Embryonic facial prominence (tissue), 1 donor: Measurements from ENCODE around the gene NR2F6.
"Not testable (repeated sequence)": the region's sequence is repeated elsewhere in the genome, so short reads cannot be mapped to it uniquely, and the experiment has no call there.

Experiments used
- DNase-seq: peaks from one replicate; pipeline ENCODE4 v3.0.0-alpha.2; 2016; ENCODE audit errors: extremely low spot score

The NR2F6 gene

DNA sequence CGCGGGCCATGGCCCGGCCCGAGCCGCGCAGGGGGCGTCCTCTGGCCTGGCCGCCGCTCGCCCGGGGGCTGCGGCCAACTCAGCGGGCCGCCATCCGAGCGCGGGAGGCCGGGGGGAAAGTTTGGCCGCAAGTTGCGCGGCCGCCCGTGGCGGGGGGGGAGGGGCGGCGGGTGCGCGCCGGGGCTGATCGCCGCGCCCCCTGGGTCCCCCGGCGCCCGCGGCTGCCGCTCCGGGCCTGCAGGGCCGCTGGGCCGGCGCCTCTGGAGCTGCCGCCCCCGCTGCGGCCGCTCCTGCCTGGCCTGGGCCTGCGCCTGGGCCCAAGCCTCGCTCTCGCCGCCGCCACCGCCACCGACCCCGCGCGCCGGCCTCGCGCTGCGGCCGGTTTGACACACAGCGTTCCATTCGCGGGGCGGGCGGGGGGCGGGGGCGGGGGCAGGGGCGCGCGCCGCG, at the start of gene NR2F6:
Gene NR2F6 (minus strand): TSS at position 385 of the 450 bp plus-strand sequence. CDS start 699 bp downstream, outside the sequence.
- DNase-seq, result no peak

DNA sequence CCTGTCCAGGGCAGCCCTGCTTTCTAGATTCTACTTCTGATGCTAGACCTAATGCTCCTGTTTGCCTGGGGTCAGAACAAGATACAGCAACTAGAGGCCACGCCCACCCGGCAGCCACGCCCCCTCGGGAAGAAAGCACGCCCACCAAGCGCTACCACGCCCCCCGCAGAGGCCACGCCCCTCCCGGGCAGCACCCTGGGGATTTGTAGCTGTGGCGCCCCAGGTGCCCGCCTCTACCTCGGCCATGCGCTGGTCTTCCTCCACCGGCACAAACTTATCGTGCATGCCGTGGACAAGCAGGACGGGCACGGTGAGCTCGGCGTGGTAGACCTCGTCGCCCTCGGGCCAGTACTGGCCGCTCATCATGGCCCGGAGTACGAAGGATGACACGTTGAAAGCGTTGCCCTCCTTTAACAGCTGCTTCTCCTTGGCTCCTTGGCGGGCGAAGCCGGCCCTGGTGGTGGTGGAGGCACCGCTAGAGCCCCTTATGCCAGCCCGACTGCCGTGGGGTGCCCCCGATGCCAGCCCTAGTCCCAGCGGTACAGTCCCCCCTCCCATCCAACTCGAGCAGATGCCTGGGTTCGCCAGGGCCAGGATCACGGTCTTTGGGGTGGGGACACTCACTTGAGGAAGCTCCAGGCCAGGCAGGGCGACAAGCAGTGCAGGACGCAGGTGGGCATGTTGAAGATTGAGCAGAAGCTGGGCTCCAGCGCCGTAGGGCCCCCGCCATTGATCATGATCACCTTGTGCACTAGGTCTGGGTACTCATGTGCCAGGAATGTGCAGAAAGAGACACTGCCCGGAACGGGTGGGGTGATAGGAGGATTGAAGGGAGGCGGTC, 48.6 kb upstream of the NR2F6 start:
- DNase-seq, result no peak

DNA sequence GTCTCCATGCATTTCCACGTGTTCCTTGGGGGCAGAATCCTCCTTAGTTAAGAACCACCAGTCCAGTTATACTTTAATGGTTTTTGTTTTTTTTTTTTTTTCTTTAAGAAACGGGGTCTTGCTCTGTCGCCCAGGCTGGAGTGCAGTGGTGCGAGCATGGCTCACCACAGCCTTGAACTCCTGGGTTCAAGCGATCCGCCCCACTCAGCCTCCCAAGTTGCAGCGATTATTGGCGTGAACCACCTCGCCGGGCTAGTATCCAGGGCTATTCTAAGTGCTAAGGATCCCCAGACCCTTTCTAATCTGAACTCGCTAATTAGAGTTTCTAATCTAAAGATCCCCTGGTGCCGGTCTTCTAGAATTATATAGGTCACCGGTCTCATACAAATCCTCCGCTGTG, 47.9 kb upstream of the NR2F6 start:
- DNase-seq, result no peak

DNA sequence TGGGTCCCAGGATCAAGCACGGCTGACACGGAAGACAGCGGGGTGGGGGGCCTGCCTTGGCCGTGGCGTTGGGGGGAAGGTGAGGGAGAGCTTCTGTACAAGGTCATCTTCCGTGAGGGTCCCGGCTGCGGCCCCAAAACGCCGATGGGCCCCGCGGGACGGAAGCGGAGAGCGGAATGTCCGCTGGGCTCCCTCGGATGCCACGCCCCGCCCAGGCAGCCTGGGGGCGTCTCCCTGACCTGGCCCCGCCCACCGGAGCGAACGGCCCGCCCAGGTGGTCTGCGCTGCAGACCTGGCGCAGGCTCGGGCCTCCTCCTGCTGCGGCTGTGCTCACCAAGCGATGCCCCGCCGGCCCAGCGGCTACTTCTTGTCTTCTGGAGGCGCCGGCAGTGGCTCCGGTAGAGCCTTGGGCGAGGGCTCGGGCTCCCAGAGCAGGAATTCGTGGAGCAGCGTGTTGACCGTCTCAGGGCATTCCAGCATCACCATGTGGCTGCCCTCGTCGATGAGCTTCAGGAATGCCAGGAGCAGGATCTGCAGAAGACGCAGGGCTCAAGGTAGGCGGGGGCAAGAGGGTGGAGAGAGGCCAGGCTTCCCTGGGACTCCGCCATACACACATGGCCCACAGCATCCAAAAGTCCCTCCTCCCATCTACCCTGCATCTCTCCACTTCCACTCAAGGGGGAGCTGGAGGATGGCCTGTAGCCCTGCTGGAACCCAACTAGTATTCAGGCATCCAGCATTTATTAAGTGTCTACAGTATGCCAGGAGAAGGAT, 46.8 kb upstream of the NR2F6 start:
- DNase-seq, result no peak

DNA sequence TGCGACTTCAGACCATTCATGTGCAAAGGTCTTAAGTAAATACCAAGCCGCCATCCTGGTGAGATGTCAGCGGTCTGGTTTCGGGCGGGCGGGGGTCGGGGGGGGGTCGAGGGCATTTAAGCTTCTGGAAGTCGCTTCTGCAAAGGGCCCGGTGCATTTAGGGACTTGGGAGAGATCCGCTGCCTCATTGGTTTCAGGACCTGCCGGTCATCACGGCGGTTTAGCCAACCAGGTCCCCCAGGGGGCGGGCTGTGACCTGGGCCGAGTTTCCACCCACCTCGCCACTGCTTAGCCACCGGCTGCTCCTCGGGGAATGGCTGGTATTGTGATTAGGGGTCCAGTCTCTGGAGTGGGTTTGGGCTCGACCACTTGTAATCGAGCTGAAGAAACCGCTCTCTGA, 43.8 kb upstream of the NR2F6 start:
- DNase-seq, result no peak

DNA sequence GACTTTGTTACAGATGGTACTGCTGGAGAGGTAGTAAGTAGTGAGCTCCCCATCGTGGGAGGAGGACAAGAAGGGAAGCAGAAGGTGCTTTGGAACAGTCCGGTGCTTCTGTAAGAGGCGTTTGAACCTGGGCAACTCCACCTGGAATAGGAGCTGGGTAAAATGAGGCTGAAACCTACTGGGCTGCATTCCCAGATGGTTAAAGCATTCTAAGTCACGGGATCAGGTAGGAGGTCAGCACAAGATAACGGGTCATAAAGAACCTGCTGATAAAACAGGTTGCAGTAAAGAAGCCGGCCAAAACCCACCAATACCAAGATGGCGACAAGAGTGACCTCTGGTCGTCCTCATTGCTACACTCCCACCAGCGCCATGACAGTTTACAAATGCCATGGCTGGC, 41.0 kb upstream of the NR2F6 start:
- no peak for DNase-seq

DNA sequence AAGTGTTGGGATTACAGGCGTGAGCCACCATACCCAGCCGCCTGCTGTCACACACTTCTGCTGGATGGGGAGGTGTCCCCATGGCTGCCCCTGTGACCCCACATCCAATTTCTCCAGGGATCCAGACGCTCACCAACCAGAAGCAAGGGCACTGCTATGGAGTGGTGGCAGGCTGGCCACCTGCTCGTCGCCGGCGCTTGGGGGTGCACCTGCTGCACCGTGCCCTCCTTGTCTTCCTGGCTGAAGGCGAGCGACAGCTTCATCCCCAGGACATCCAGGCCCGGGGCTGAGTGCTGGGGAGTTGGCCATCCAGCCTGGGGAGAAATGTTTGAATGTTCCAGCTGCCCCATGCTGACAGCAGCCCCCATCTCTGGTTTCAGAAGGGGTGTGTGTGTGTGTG, 40.5 kb upstream of the NR2F6 start:
- DNase-seq, result no peak

DNA sequence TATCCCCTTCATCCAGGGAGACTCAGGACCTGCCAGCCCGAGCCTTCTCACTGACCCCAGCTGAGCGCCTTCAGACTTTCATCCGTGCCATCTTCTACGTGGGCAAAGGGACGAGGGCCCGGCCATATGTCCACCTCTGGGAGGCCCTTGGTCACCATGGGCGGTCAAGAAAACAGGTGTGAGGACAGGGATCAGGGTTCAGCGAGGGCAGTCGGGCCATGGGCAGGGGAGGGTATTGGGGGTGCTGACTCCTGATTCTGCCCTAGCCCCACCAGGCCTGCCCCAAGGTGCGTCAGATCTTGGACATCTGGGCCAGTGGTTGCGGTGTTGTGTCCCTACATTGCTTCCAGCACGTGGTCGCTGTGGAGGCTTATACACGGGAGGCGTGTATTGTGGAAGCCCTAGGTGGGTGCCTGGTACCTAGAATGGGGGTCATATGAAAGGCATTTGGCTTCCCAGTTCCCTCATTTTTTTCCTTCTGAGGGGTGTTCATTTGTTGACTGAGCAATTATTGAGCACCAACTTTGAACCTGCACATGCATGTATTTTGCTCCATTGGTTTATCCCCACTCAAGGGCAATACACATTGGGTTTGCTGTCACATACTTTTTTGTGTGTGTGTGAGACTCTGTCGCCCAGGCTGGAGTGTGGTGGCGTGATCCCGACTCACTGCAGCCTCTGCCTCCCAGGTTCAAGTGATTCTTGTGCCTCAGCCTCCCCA, 39.9 kb upstream of the NR2F6 start:
- DNase-seq, result no peak

DNA sequence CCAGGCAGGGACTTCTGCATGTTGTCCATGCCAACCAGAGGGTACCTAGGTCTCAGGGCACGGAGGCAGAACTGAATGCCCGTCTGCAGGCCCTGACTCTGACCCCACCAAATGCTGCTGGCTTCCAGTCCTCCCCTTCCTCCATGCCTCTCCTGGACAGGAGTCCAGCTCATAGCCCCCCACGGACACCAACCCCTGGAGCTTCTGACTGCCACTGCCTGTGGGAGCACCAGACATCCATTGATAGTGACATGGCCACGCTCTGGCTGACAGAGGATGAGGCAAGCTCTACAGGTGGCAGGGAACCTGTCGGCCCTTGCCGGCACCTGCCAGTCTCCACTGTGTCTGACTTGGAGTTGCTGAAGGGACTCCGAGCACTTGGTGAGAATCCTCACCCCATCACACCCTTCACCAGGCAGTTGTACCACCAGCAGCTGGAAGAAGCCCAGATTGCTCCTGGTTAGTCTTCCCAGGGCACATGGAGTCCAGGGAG, 37.8 kb upstream of the NR2F6 start:
- no peak for DNase-seq

DNA sequence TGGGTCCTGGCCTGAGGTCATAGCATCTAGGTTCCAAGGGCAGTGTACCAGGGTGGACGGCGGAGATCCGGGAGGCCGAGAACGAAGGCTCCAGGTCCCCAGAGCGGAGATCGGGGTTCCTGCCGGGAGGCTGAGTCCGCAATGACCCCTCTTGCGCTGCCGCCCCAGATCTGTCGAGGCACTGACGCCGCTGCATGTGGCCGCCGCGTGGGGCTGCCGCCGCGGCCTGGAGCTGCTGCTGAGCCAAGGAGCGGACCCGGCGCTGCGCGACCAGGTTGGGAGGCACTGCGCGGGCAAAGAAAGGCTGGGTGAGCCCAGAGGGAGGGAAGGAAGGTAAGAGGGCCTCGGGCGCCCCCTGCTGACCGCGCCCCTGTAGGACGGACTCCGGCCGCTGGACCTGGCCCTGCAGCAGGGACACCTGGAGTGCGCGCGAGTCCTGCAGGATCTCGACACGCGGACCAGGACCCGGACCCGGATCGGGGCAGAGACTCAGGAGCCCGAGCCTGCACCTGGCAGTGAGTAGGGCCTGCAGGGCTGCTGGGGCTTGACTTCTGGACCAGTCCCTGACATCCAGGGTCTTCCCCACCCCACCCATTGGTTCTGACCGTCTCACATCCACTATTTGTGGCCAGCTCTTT, 36.9 kb upstream of the NR2F6 start:
- DNase-seq, result no peak

DNA sequence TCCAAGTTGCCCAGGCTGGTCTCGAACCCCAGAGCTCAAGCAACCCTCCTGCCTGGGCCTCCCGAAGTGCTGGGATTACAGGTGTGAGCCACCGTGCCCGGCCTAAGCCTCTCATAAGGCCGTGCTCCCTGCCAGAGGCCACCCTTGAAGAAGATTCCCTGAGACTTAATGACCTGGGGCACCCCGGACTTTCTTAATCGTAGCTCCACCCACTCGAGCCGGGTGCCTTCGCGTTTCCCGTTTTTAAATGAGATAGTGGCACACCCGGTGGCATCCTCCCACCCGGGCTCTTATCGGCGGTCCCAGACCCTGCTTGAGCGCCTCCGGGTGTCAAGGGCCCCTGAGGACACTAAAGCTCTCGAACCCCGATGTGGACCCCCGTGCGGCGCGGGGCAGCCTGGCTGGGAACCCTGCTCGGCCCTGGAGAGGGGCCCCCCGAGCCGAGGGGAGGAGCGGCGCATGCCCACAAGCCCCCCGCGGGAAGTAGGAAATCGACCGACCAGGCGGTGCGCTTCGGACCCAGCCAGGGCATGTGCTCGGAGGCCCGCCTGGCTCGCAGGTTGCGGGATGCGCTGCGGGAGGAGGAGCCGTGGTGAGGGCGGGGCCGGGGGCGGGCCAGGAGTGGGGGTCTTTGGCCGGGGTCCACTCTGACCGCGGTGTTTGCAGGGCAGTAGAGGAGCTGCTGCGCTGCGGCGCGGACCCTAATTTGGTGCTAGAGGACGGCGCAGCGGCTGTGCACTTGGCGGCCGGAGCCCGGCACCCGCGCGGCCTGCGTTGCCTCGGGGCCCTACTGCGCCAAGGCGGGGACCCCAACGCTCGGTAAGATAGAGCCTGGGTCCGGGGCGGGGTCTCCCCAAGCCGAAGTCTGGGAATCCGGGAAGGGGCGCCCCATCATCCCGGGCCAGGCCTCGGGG, 35.9 kb upstream of the NR2F6 start, which contains the start of gene ANKLE1:
Gene ANKLE1 (plus strand): TSS at position 511 of the 914 bp plus-strand sequence. CDS start 20 bp downstream, at position 531.
- DNase-seq, result no peak

DNA sequence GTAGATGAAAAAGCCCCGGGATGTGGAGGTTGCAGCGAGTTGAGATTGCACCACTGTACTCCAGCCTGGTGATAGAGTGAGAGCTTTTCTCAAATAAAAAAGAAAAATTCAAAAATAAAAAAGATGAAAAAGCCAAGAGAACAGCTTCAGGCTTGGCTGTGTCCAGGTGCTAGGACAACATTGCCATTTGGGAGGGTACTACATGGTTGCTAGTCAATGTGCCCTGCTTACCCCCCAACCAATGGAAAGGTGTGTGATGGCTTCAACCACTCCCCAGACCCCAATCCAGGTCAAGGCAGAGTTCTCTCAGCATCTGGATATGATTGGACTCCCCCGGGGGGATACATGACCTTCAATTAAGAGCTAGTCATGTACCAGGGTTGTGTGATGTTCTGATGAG, 33.7 kb upstream of the NR2F6 start:
- no peak for DNase-seq

DNA sequence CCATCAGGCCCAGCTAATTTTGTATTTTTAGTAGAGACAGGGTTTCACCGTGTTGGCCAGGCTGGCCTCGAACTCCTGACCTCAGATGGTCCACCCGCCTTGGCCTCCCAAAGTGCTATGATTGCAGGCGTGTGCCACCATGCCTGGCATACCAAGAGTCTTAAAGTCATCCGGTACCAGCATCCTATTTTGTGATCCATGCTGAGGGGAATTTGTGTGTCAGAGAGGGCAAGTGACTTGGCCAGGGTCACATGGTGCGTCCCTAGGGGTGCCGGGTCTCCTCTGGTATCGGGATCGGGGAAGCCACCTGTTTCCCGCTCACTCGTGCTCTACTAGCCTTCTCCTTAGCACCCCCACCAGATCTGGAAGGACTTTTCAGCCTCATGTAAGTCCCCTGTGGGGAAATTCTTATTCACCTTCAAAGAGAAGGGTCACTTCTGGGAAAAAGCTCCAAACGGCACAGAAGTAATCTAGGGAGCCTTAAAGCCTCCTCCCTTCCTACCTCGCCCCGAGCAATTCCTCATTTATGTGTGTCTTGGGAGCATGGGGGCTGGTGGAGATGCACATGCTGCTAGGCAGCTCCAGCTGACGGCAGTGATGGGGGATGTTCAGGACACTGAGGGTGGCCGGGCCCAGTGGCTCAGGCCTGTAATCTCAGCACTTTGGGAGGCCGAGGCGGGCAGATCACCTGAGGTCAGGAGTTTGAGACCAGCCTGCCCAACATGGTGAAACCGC, 29.9 kb upstream of the NR2F6 start:
- DNase-seq, result no peak

DNA sequence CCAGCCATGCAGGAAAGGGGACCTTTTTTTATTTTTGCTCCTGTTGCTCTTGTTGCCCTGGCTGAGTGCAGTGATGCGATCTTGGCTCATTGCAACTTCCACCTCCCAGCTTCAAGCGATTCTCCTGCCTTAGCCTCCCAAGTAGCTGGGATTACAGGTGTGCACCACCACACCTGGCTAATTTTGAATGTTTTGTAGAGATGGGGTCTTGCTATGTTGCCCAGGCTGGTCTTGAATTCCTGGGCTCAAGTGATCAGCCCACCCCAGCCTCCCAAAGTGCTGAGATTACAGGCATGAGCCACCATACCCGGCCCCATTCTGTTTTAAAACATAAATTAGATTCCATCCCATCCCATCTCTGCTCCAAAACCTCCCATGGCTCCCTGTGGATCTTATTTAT, 29.2 kb upstream of the NR2F6 start:
- DNase-seq, result not testable (repeated sequence)

DNA sequence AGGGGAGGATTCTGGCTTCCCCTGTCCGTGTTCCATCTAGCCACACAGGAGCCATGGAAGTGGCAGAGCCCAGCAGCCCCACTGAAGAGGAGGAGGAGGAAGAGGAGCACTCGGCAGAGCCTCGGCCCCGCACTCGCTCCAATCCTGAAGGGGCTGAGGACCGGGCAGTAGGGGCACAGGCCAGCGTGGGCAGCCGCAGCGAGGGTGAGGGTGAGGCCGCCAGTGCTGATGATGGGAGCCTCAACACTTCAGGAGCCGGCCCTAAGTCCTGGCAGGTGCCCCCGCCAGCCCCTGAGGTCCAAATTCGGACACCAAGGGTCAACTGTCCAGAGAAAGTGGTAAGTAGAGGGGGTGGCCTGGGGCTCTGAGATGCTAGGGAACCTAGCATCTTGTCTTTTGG, 23.0 kb upstream of the NR2F6 start:
- no peak for DNase-seq

DNA sequence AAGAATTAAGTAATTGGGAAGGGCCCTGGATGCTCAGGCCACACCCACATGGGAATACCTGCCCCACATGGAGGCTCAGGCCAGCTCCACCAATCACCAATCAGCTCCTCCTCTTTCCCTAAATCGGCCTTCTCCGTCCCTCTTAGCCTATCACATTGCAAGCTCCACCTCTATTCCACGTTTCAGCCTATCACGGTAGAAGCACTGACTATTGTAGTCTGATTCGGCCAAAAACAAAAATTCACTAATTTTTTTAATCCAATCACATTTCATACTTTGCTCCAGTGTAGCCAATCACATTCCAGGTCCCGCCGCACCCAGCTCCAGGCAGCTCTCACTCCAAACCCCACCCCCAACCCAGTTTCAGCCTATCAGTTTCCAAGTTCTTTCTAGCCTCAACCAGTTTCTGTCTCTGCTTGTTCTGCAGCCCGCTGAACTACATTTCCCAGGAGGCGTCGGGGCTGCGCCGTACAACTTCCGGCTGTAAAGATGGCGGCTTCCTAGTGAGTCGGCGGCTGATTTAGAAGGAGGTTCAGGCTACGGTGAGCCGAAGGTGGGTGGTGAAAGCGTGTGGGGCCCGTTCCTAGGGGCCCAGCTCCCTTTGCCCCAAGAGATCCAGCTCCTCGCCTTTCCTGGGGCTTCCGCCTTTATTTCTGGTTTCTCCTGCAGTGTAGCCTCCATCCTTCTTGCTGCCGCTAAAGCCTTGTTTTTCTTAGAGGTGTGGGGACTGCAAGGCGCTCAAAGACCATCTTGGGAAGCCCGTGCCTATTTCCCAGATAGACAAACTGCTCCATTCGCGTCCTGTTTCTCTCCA, 21.5 kb upstream of the NR2F6 start, which contains the start of gene BABAM1:
Gene BABAM1 (plus strand): TSS at position 469 of the 814 bp plus-strand sequence. CDS start 1,364 bp downstream, outside the sequence.
- peak; percentile 96 for DNase-seq

DNA sequence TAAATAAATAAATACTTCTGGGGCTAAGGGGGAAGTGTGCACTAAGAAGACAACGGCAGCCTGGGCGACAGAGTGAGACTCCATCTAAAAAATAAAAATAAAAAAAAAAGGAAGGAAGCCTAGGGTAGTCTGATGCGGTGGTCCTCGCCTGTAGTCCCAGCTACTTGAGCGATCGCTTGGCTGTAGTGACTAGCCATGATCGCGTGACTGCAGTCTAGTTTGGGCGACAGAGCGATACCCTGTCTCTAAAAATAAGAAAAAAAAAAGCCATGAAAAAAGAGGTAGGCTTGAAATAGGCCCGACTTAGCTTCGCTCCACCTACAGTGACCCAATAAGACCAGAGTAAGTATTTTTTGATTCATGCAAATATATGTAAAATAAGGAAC, 20.9 kb upstream of the NR2F6 start:
- DNase-seq, result no peak

DNA sequence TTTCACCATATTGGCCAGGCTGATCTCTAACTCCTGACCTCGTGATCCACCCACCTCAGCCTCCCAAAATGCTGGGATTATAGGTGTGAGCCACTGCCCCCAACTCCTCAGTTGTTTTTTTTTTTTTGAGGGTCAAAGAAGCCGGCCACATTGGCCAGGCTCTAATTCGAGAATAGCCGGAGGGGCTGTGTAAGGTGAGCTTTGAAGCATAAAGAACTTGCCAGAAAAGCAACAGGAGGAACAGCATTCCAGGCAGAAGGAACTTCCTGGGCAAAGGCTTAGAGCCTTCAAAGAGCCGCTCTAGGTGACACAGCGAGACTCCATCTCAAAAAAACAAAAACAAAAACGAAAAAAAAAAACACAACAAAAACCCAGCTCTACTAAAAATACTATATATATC, 20.3 kb upstream of the NR2F6 start:
- no peak for DNase-seq

DNA sequence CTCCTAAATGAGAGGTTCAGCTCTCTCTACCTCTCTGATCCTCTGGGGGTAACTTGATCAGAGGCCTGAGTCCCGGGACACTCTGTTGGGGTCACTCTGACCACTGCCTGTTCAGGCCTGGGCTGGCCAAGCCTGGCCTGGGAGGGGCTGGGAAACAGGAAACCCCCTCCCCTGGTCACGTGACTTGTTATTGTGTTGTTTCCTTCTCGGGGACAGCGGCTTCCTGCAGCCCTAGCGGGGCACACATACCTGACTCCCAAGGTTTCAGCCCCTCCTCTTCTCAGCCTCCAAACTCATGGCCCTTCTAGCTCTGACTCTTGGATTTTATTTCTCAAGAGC, 18.9 kb upstream of the NR2F6 start, which contains the start of gene USHBP1:
Gene USHBP1 (minus strand): TSS at position 105 of the 339 bp plus-strand sequence. CDS start 446 bp downstream, outside the sequence.
- DNase-seq, result no peak
